Adrenal gland (tissue), 12 donors: ENCODE measurements around the gene DUSP22. TPM values are rescaled to one million over a fixed set of nuclear protein-coding genes. Genes with fewer than 3 reads are reported as not detected.

Experiments used
- DNase-seq, 7 donors: peaks; one replicate each; pipeline ENCODE4 v3.0.0-alpha.2; 2019 to 2020
- H3K27ac ChIP-seq, 5 donors: fragments of 200-600 bp; sonication (generic) in 4 of 5; 1 replicate in 3 of 5; 2 replicates in 2 of 5; pipeline versions ENCODE4 v1.5.1 to v1.8.0; 2016 to 2020; ENCODE audit warnings: mild to moderate bottlenecking in 1 of 5
- H3K27me3 ChIP-seq: fragments of 200-600 bp; 2 replicates; pipeline ENCODE4 v1.8.0; 2021
- H3K36me3 ChIP-seq, 2 donors: fragments of 200-600 bp; replicated peaks in 1 of 2; 1 replicate in 1 of 2; 2 replicates in 1 of 2; pipeline versions ENCODE4 v1.5.1 to v1.8.0; 2018 to 2022
- H3K4me1 ChIP-seq, 2 donors: fragments of 200-600 bp; replicated peaks in 1 of 2; 1 replicate in 1 of 2; 2 replicates in 1 of 2; pipeline versions ENCODE4 v1.5.1 to v1.8.0; 2018 to 2021
- H3K4me3 ChIP-seq, 4 donors: fragments of 200-600 bp; sonication (generic) in 3 of 4; one replicate each; pipeline ENCODE4 v1.5.1; 2016 to 2018
- H3K9me3 ChIP-seq, 3 donors: fragments of 200-600 bp; sonication (generic) in 1 of 3; replicated peaks in 1 of 3; 1 replicate in 2 of 3; 2 replicates in 1 of 3; pipeline versions ENCODE4 v1.5.1 to v1.8.0; 2016 to 2021
- CTCF ChIP-seq, 6 experiments: fragments of 450-650 bp in 4 of 6; fragments of 200-600 bp in 2 of 6; sonication (generic) in 1 of 6; IDR thresholded peaks; 1 replicate in 5 of 6; 2 replicates in 1 of 6; pipeline versions ENCODE4 v1.5.1 to v1.8.0; 2016 to 2021; ENCODE audit warnings: antibody characterized with exemption in 6 of 6, mild to moderate bottlenecking in 2 of 6, moderate library complexity in 1 of 6
- POLR2A ChIP-seq, 2 donors: fragments of 450-650 bp; IDR thresholded peaks; one replicate each; pipeline ENCODE4 v1.6.1; 2017; ENCODE audit warnings: antibody characterized with exemption in 2 of 2, mild to moderate bottlenecking in 2 of 2, moderate library complexity in 1 of 2
- WGBS, 4 donors: extraction: QIAGEN DNeasy Blood & Tissue Kit in 2 of 4; methylation state at CpG; one replicate each; pipeline versions ENCODE4 v1.1.5 to v1.1.7; 2013 to 2017; 5-methylcytosine and 5-hydroxymethylcytosine counted together
- intact Hi-C, 2 donors: fragments of 100-400 bp; cut with DNase I; formaldehyde crosslinking; loops; one replicate each; pipeline versions ENCODE4 v1.14.1 to v1.15.0; 2022 to 2023
- polyA plus RNA-seq, 3 donors: library from polyadenylated mRNA; stranded (reverse); fragments of 200-250 nt in 2 of 3; fragments of 350-450 nt in 1 of 3; fragmentation: Illumina TruSeq in 1 of 3; extraction: RNeasy Lipid Tissue Mini Kit (QIAGEN cat#74804) in 1 of 3; gene quantifications; one replicate each; pipeline ENCODE4 v1.2.3, GENCODE V29; 2013 to 2014
- total RNA-seq, 9 donors: library from RNA; depleted of rRNA in 4 of 9; stranded (reverse); fragments of >200 nt in 4 of 9; fragments of 120-200 nt in 1 of 9; fragmentation: NEBNext Ultra II Directional in 1 of 9; extraction: Animal tissue kit (Norgen Biotek cat#: 25700) in 1 of 9; gene quantifications; one replicate each; pipeline versions ENCODE4 v1.1.0 to v1.2.4, GENCODE V29; 2013 to 2023
- donor health status: healthy with polysubstance abuse.
- donor health status: Bipolar disorder and iron deficiency.
- donor health status: DM: yes; HTN: yes; CAD: no.
- donor health status: DM: no; HTN: no; CAD: no.
- donor health status: DM: no; HTN: no; CAD: no.
- donor health status: DM: yes; HTN: yes; CAD: no.

Gene DUSP22
- total and polyA plus RNA-seq, 12 donors, result 16.7 to 39.3 (median 25.9) TPM

GRCh38 chr6:310671-311070 lies 18.4 kb downstream of the DUSP22 start:
- Histone ChIP-seq H3K27me3 (no peaks in the 10 kb centered on the region), H3K4me1 (peaks cover 0 to 7% of the 10 kb centered on the region in 2 donors), H3K9me3 (no peaks in the 10 kb centered on the region), H3K27ac (no peak overlapping the region), H3K4me3 (no peak overlapping the region), H3K36me3 (no peaks in the 10 kb centered on the region)
- TF ChIP-seq POLR2A (IDR thresholded peaks at IDR 0.05) (no peak), CTCF (IDR thresholded peaks at IDR 0.05) (no peak)
- intact Hi-C loops, result no loop called here
- WGBS, 4 donors, result 67 to 76% (median 73%) methylated on average over 2 of the region's 2 CpGs
- no peak for DNase-seq

- 71 to 76% (median 74%) methylated on average over 17 of the region's 17 CpGs for WGBS, 4 donors
- no peak overlapping the region for H3K4me3 ChIP-seq
- peak in 1 of 7 donors; percentile 26 for DNase-seq
- no peaks in the 10 kb centered on the region for H3K36me3 ChIP-seq
- no peaks in the 10 kb centered on the region for H3K9me3 ChIP-seq
- TF ChIP-seq CTCF (IDR thresholded peaks at IDR 0.05), result no peak
- no peak for TF ChIP-seq POLR2A (IDR thresholded peaks at IDR 0.05)
- H3K27ac ChIP-seq, result no peak overlapping the region
- H3K4me1 ChIP-seq, result peaks cover 0 to 5% of the 10 kb centered on the region in 2 donors
- H3K27me3 ChIP-seq, result no peaks in the 10 kb centered on the region
- intact Hi-C loops, result no loop called here
Observed at GRCh38 chr6:311679-312220, 19.5 kb downstream of the DUSP22 start.

GRCh38 chr6:313087-313486 lies 20.8 kb downstream of the DUSP22 start:
- 59 to 70% (median 67%) methylated on average over 2 of the region's 2 CpGs for WGBS, 4 donors

GRCh38 chr6:313917-314316 lies 21.6 kb downstream of the DUSP22 start:
- DNase-seq, result no peak
- WGBS, 4 donors, result 87 to 90% (median 87%) methylated on average over 10 of the region's 10 CpGs

More at GRCh38 chr6:313087-313486, 20.8 kb downstream of the DUSP22 start:
- no peaks in the 10 kb centered on the region for H3K27me3 ChIP-seq
- TF ChIP-seq POLR2A (IDR thresholded peaks at IDR 0.05), result no peak
- H3K4me1 ChIP-seq, result no peaks in the 10 kb centered on the region
- no peaks in the 10 kb centered on the region for H3K36me3 ChIP-seq
- no peak overlapping the region for H3K27ac ChIP-seq
- intact Hi-C loops, result no loop called here
- DNase-seq, result peak in 2 of 7 donors; percentile 43 to 51
- H3K9me3 ChIP-seq, result no peaks in the 10 kb centered on the region
- H3K4me3 ChIP-seq, result no peak overlapping the region

GRCh38 chr6:314377-314776 lies 22.1 kb downstream of the DUSP22 start:
- no peak for TF ChIP-seq CTCF (IDR thresholded peaks at IDR 0.05)
- TF ChIP-seq POLR2A (IDR thresholded peaks at IDR 0.05), result no peak
- Histone ChIP-seq H3K36me3 (no peaks in the 10 kb centered on the region), H3K9me3 (no peaks in the 10 kb centered on the region), H3K4me3 (no peak overlapping the region), H3K4me1 (no peaks in the 10 kb centered on the region), H3K27me3 (no peaks in the 10 kb centered on the region), H3K27ac (no peak overlapping the region)
- no peak for DNase-seq
- WGBS, 4 donors, result 85 to 88% (median 87%) methylated on average over 5 of the region's 5 CpGs
- intact Hi-C loops, result no loop called here

More at GRCh38 chr6:313917-314316, 21.6 kb downstream of the DUSP22 start:
- Histone ChIP-seq H3K4me3 (no peak overlapping the region), H3K27me3 (no peaks in the 10 kb centered on the region), H3K4me1 (no peaks in the 10 kb centered on the region), H3K27ac (no peak overlapping the region), H3K9me3 (no peaks in the 10 kb centered on the region), H3K36me3 (no peaks in the 10 kb centered on the region)
- intact Hi-C loops, result no loop called here
- TF ChIP-seq POLR2A (IDR thresholded peaks at IDR 0.05), result no peak
